HG03521 (cell line): Measurements from ENCODE around the gene CDC42BPG.

Experiments used
- ATAC-seq: cut with Tn5 transposase; IDR thresholded peaks from one replicate; pipeline ENCODE4 v1.9.1; 2021; ENCODE audit warnings: mild to moderate bottlenecking, moderate library complexity; ENCODE audit not compliant: unreplicated experiment

CDC42BPG gene

GRCh38 chr11:64790205-64791095, 54.0 kb downstream of the CDC42BPG start:
- no peak for ATAC-seq

GRCh38 chr11:64789331-64790204, 54.9 kb downstream of the CDC42BPG start:
- ATAC-seq, result no peak

- no peak for ATAC-seq
These were observed 55.9 kb downstream of the CDC42BPG start for GRCh38 chr11:64788321-64789215.

- no peak for ATAC-seq
These were observed 56.7 kb downstream of the CDC42BPG start for GRCh38 chr11:64787526-64788320.

- no peak for ATAC-seq
These were observed 58.1 kb downstream of the CDC42BPG start for GRCh38 chr11:64786308-64786707.

- ATAC-seq, result no peak
These were observed 59.5 kb downstream of the CDC42BPG start for GRCh38 chr11:64784813-64785581.

GRCh38 chr11:64778473-64779298, 65.8 kb downstream of the CDC42BPG start, which contains the start of gene SF1:
Gene SF1, minus strand, starts transcription at chr11:64778542. Its CDS starts 150 bp downstream, at chr11:64778392.
- peak; percentile 67 for ATAC-seq

- no peak for ATAC-seq
These were observed 66.3 kb downstream of the CDC42BPG start for GRCh38 chr11:64778223-64778472.

GRCh38 chr11:64777449-64778222, 66.8 kb downstream of the CDC42BPG start:
- ATAC-seq, result peak; percentile 27

- no peak for ATAC-seq
These were observed 67.6 kb downstream of the CDC42BPG start for GRCh38 chr11:64776875-64777274.

GRCh38 chr11:64776425-64776824, 68.0 kb downstream of the CDC42BPG start:
- no peak for ATAC-seq

- ATAC-seq, result no peak
These were observed 70.3 kb downstream of the CDC42BPG start for GRCh38 chr11:64774144-64774543.
